HCT116 (cell line): ENCODE data around the gene COLEC11. TPM values are rescaled to one million over a fixed set of nuclear protein-coding genes. Genes with fewer than 3 reads are reported as not detected.

Source experiments
- ATAC-seq: fragments of 200-7000 bp; cut with Tn5 transposase; 2 replicates; pipeline ENCODE4 v1.9.1; 2020; ENCODE audit warnings: mild to moderate bottlenecking, moderate library complexity
- BruUV-seq: library from RNA; stranded (reverse); fragments of 400-500 nt; replicated peaks from 2 replicates; lab custom pipeline; 2021; lab: Mats Ljungman, UMichigan
- CTCF ChIA-PET: fragments of 300-600 bp; sonication (Branson Sonifier 250); formaldehyde crosslinking; loops from one replicate; lab custom pipeline; 2021; ENCODE audit warnings: antibody characterized with exemption; lab: Charles Lee
- POLR2A ChIA-PET: fragments of 300-600, 350-600 bp; sonication (Branson Sonifier 250); formaldehyde crosslinking; loops from one replicate; lab custom pipeline; 2021; ENCODE audit warnings: antibody characterized with exemption; lab: Charles Lee
- RAD21 ChIA-PET, 2 experiments: fragments of 300-600 bp; sonication (Branson Sonifier 250); formaldehyde crosslinking; loops; one replicate each; lab custom pipeline; 2023; ENCODE audit warnings: low total read pairs in 2 of 2; ENCODE audit not compliant: uncharacterized antibody in 2 of 2, unreplicated experiment in 2 of 2, low non-redundant PET in 1 of 2; lab: Charles Lee
- DNase-seq: peaks from one replicate; pipeline ENCODE4 v3.0.0-alpha.2; 2010; ENCODE audit warnings: low read depth, low spot score
- H2AFZ ChIP-seq: fragments of 200-600 bp; shearing (Covaris generic), sonication (generic); 2 replicates; pipeline ENCODE4 v1.6.1; 2017; ENCODE audit warnings: low read depth, mixed run types, mixed read lengths, antibody characterized with exemption, low read length; ENCODE audit not compliant: poor library complexity, severe bottlenecking
- H3K27ac ChIP-seq: 2 replicates; pipeline ENCODE4 v1.5.1; 2012; ENCODE audit warnings: low read depth, low read length
- H3K27me3 ChIP-seq: fragments of 200-600 bp; sonication (generic); 2 replicates; pipeline ENCODE4 v1.6.1; 2016; ENCODE audit warnings: mixed run types, low read length, mixed read lengths; ENCODE audit not compliant: insufficient read depth
- H3K36me3 ChIP-seq, 2 experiments: fragments of 200-500 bp in 1 of 2; fragments of 200-600 bp in 1 of 2; sonication (Bioruptor generic) in 1 of 2; sonication (generic) in 1 of 2; 2 replicates each; pipeline versions ENCODE4 v1.5.1 to v1.6.1; 2014 to 2016; ENCODE audit warnings: low read length in 2 of 2, inconsistent platforms in 1 of 2, mixed read lengths in 1 of 2, mixed run types in 1 of 2; ENCODE audit not compliant: insufficient read depth in 2 of 2, control insufficient read depth in 1 of 2
- H3K4me1 ChIP-seq, 2 experiments: fragments of 200-600 bp in 1 of 2; sonication (generic) in 1 of 2; 2 replicates each; pipeline versions ENCODE4 v1.5.1 to v1.6.1; 2012 to 2017; ENCODE audit warnings: low read length in 2 of 2, inconsistent platforms in 1 of 2, mild to moderate bottlenecking in 1 of 2, mixed read lengths in 1 of 2, mixed run types in 1 of 2, moderate library complexity in 1 of 2; ENCODE audit not compliant: insufficient read depth in 2 of 2, control insufficient read depth in 1 of 2
- H3K4me2 ChIP-seq: fragments of 200-600 bp; sonication (generic); 2 replicates; pipeline ENCODE4 v1.6.1; 2017; ENCODE audit warnings: mixed run types, low read length, mixed read lengths
- H3K4me3 ChIP-seq, 2 experiments: fragments of 200-600 bp in 1 of 2; sonication (generic) in 1 of 2; replicated peaks in 1 of 2; 2 replicates each; pipeline ENCODE4 v1.5.1; 2011 to 2016; ENCODE audit warnings: low read length in 2 of 2, control low read depth in 1 of 2, low read depth in 1 of 2, mild to moderate bottlenecking in 1 of 2, mixed read lengths in 1 of 2, mixed run types in 1 of 2
- H3K79me2 ChIP-seq: fragments of 200-600 bp; sonication (generic); 2 replicates; pipeline ENCODE4 v1.6.1; 2017; ENCODE audit warnings: mild to moderate bottlenecking, mixed run types, low read length, moderate library complexity, mixed read lengths; ENCODE audit not compliant: insufficient read depth
- H3K9ac ChIP-seq: fragments of 200-600 bp; sonication (generic); 2 replicates; pipeline ENCODE4 v1.6.1; 2016; ENCODE audit warnings: low read length, mixed read lengths
- H3K9me2 ChIP-seq: fragments of 200-600 bp; sonication (generic), shearing (Covaris generic); 2 replicates; pipeline ENCODE4 v1.6.1; 2017; ENCODE audit warnings: mixed run types, mild to moderate bottlenecking, moderate library complexity; ENCODE audit not compliant: insufficient read depth
- H3K9me3 ChIP-seq, 2 experiments: fragments of 200-500 bp in 1 of 2; fragments of 200-600 bp in 1 of 2; sonication (Bioruptor generic) in 1 of 2; sonication (generic) in 1 of 2; 2 replicates each; pipeline ENCODE4 v1.6.1; 2014 to 2017; ENCODE audit warnings: low read length in 2 of 2, mixed read lengths in 2 of 2, inconsistent platforms in 1 of 2, low read depth in 1 of 2, mild to moderate bottlenecking in 1 of 2, mixed run types in 1 of 2, moderate library complexity in 1 of 2; ENCODE audit not compliant: control insufficient read depth in 1 of 2, insufficient read depth in 1 of 2
- H4K20me1 ChIP-seq: fragments of 200-600 bp; sonication (generic), shearing (Covaris generic); 2 replicates; pipeline ENCODE4 v1.6.1; 2017; ENCODE audit warnings: mixed run types, mild to moderate bottlenecking, moderate library complexity; ENCODE audit not compliant: insufficient read depth
- ATF3 ChIP-seq: IDR thresholded peaks from 2 replicates; pipeline ENCODE4 v1.6.1; 2012
- CEBPB ChIP-seq: IDR thresholded peaks from 2 replicates; pipeline ENCODE4 v1.6.1; 2012; ENCODE audit warnings: low read depth
- EGR1 ChIP-seq: IDR thresholded peaks from 2 replicates; pipeline ENCODE4 v1.6.1; 2012; ENCODE audit warnings: low read depth
- ELF1 ChIP-seq: IDR thresholded peaks from 2 replicates; pipeline ENCODE4 v1.6.1; 2012; ENCODE audit warnings: low read depth, borderline replicate concordance
- EZH2 ChIP-seq: fragments of 200-600 bp; sonication (generic); IDR thresholded peaks from 2 replicates; pipeline ENCODE4 v1.6.1; 2017; ENCODE audit warnings: antibody characterized with exemption, mixed run types
- EZH2phosphoT487 ChIP-seq: fragments of 200-600 bp; IDR thresholded peaks from 2 replicates; pipeline ENCODE4 v1.6.1; 2018; ENCODE audit warnings: antibody characterized with exemption, borderline replicate concordance
- FOSL1 ChIP-seq: IDR thresholded peaks from 2 replicates; pipeline ENCODE4 v1.6.1; 2012; ENCODE audit warnings: low read depth
- MAX ChIP-seq: IDR thresholded peaks from 2 replicates; pipeline ENCODE4 v1.6.1; 2012
- POLR2A ChIP-seq: IDR thresholded peaks from 2 replicates; pipeline ENCODE4 v1.7.0; 2011; ENCODE audit warnings: borderline replicate concordance; ENCODE audit not compliant: insufficient read depth, insufficient read length; ENCODE audit errors: extremely low read depth
- RAD21 ChIP-seq: IDR thresholded peaks from 2 replicates; pipeline ENCODE4 v1.6.1; 2012; ENCODE audit warnings: low read depth, mild to moderate bottlenecking
- SIN3A ChIP-seq: IDR thresholded peaks from 2 replicates; pipeline ENCODE4 v1.6.1; 2012; ENCODE audit warnings: low read depth
- SP1 ChIP-seq: IDR thresholded peaks from 2 replicates; pipeline ENCODE4 v1.6.1; 2012; ENCODE audit warnings: low read depth
- TCF7L2 ChIP-seq: IDR thresholded peaks from 2 replicates; pipeline ENCODE4 v1.7.0; 2011; ENCODE audit warnings: borderline replicate concordance, inconsistent platforms; ENCODE audit not compliant: insufficient read depth, insufficient read length; ENCODE audit errors: extremely low read depth
- ZBTB33 ChIP-seq: IDR thresholded peaks from 2 replicates; pipeline ENCODE4 v1.6.1; 2011; ENCODE audit warnings: mild to moderate bottlenecking, low read length, moderate library complexity; ENCODE audit not compliant: insufficient replicate concordance; ENCODE audit errors: extremely low read depth
- ZFX ChIP-seq: fragments of 450-650 bp; IDR thresholded peaks from 2 replicates; pipeline ENCODE4 v1.6.1; 2017
- ZNF274 ChIP-seq: fragments of 200-500 bp; sonication (Bioruptor generic); IDR thresholded peaks from 2 replicates; pipeline ENCODE4 v1.6.1; 2014; ENCODE audit warnings: mild to moderate bottlenecking, low read depth, low read length, inconsistent platforms
- intact Hi-C: fragments of 100-400 bp; cut with micrococcal nuclease; formaldehyde crosslinking; loops from 2 replicates; pipeline ENCODE4 v1.10.0; 2022
- total RNA-seq: library from RNA; stranded (reverse); gene quantifications from one replicate; pipeline ENCODE4 v1.2.1, GENCODE V29; 2021; ENCODE audit not compliant: unreplicated experiment
- TF ChIP-seq, protein P1 (sequence below), 3 experiments: fragments of 200-600 bp in 1 of 3; sonication (generic) in 1 of 3; IDR thresholded peaks in 2 of 3; conservative IDR thresholded peaks in 1 of 3; 2 replicates each; pipeline ENCODE4 v1.5.1; 2012 to 2017; ENCODE audit warnings: low read depth in 2 of 3, low read length in 2 of 3, antibody characterized with exemption in 1 of 3, borderline replicate concordance in 1 of 3, control low read depth in 1 of 3, mild to moderate bottlenecking in 1 of 3, mixed read lengths in 1 of 3, mixed run types in 1 of 3, moderate library complexity in 1 of 3; ENCODE audit not compliant: insufficient read depth in 1 of 3
- TF ChIP-seq, protein P2 (sequence below): IDR thresholded peaks from 2 replicates; pipeline ENCODE4 v1.6.1; 2012; ENCODE audit warnings: low read depth

Gene COLEC11
- total RNA-seq, 1 experiment from 2014 or later = 0.15 TPM

DNA sequence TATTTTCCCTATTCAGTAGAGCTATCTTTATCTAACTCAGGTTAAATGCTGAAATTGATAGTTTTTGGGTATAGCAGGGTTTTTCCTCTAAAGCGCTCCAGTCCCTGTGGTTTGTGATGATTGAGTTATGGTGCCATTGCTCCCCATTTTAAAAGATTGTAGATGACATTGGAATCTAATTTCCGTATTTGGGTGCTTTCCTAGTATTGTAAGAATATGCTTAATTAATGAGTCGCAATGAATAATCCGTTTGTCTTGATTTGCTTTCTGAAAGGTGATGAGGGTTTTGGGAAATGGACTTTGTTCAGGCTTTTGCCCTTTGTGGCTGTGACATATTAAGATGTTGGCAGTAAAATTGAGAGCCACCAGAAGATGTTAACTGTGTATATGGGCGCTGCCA is 15.9 kb upstream of the COLEC11 start:
- Histone ChIP-seq H3K9me3 (no peaks in the 10 kb centered on the region), H3K4me1 (peaks cover 5 to 27% of the 10 kb centered on the region in 2 experiments; a peak in 3 of 4 replicates), H3K27ac (no peak overlapping the region), H3K27me3 (no peaks in the 10 kb centered on the region), H3K4me3 (no peak overlapping the region), H3K36me3 (peaks cover 62 to 63% of the 10 kb centered on the region in 2 experiments), H3K9me2 (no peaks in the 10 kb centered on the region), H4K20me1 (peaks cover 38% of the 10 kb centered on the region; the same call in 1 of the 2 replicates), H2AFZ (no peak overlapping the region), H3K79me2 (peaks cover 67% of the 10 kb centered on the region), H3K4me2 (no peak overlapping the region), H3K9ac (no peak overlapping the region)
- DNase-seq = no peak
- RAD21 ChIA-PET = no interaction called here
- no peak for ATAC-seq
- CTCF ChIA-PET = no interaction called here
- POLR2A ChIA-PET = interaction anchor here (1.0 kb wide), 1 partner anchor 201 kb away, joined by 3 read pairs; the partner anchor contains the start of gene EIPR1
- no peak for TF ChIP-seq EGR1
- no peak for TF ChIP-seq ZBTB33
- TF ChIP-seq EZH2 = no peak
- no peak for TF ChIP-seq SP1
- TF ChIP-seq POLR2A = no peak
- TF ChIP-seq MAX = no peak
- no peak for TF ChIP-seq ZFX
- TF ChIP-seq SIN3A = no peak
- no peak for TF ChIP-seq EZH2phosphoT487
- TF ChIP-seq FOSL1 = no peak
- no peak for TF ChIP-seq ZNF274
- TF ChIP-seq ATF3 = no peak
- no peak for TF ChIP-seq TCF7L2
- TF ChIP-seq, protein P1, sequence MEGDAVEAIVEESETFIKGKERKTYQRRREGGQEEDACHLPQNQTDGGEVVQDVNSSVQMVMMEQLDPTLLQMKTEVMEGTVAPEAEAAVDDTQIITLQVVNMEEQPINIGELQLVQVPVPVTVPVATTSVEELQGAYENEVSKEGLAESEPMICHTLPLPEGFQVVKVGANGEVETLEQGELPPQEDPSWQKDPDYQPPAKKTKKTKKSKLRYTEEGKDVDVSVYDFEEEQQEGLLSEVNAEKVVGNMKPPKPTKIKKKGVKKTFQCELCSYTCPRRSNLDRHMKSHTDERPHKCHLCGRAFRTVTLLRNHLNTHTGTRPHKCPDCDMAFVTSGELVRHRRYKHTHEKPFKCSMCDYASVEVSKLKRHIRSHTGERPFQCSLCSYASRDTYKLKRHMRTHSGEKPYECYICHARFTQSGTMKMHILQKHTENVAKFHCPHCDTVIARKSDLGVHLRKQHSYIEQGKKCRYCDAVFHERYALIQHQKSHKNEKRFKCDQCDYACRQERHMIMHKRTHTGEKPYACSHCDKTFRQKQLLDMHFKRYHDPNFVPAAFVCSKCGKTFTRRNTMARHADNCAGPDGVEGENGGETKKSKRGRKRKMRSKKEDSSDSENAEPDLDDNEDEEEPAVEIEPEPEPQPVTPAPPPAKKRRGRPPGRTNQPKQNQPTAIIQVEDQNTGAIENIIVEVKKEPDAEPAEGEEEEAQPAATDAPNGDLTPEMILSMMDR (IDR thresholded peaks at IDR 0.05 in 2 of 3, conservative IDR thresholded peaks at IDR 0.05 in 1 of 3; ENCODE audit: borderline replicate concordance in 1 of 3, insufficient read depth in 1 of 3, low read depth in 2 of 3, low read length in 2 of 3) = no peak
- no peak for TF ChIP-seq CEBPB
- no peak for TF ChIP-seq ELF1
- TF ChIP-seq, protein P2, sequence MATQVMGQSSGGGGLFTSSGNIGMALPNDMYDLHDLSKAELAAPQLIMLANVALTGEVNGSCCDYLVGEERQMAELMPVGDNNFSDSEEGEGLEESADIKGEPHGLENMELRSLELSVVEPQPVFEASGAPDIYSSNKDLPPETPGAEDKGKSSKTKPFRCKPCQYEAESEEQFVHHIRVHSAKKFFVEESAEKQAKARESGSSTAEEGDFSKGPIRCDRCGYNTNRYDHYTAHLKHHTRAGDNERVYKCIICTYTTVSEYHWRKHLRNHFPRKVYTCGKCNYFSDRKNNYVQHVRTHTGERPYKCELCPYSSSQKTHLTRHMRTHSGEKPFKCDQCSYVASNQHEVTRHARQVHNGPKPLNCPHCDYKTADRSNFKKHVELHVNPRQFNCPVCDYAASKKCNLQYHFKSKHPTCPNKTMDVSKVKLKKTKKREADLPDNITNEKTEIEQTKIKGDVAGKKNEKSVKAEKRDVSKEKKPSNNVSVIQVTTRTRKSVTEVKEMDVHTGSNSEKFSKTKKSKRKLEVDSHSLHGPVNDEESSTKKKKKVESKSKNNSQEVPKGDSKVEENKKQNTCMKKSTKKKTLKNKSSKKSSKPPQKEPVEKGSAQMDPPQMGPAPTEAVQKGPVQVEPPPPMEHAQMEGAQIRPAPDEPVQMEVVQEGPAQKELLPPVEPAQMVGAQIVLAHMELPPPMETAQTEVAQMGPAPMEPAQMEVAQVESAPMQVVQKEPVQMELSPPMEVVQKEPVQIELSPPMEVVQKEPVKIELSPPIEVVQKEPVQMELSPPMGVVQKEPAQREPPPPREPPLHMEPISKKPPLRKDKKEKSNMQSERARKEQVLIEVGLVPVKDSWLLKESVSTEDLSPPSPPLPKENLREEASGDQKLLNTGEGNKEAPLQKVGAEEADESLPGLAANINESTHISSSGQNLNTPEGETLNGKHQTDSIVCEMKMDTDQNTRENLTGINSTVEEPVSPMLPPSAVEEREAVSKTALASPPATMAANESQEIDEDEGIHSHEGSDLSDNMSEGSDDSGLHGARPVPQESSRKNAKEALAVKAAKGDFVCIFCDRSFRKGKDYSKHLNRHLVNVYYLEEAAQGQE = no peak
- TF ChIP-seq RAD21 = no peak
- no TSS peak for BruUV-seq
- intact Hi-C loops = no loop called here
